K562 (cell line): ENCODE data around the gene SPEM1. TPM values are rescaled to one million over a fixed set of nuclear protein-coding genes. Genes with fewer than 3 reads are reported as not detected.

Experiments
- ATAC-seq: fragments of 200-7000 bp; cut with Tn5 transposase; 3 replicates; pipeline ENCODE4 v1.9.1; 2020; ENCODE audit warnings: moderate library complexity
- BruUV-seq: library from RNA; stranded (reverse); fragments of 400-500 nt; replicated peaks from 2 replicates; lab custom pipeline; 2021; lab: Mats Ljungman, UMichigan
- CTCF ChIA-PET: fragments of 300-600 bp; formaldehyde crosslinking; extraction: SDS; loops from one replicate; lab custom pipeline; 2021; ENCODE audit warnings: low intra/inter-chr PET ratio; lab: Yijun Ruan, JAX
- POLR2A ChIA-PET: fragments of 300-600, 350-650 bp; sonication (Branson Sonifier 250); formaldehyde crosslinking; extraction: SDS; loops from one replicate; lab custom pipeline; 2021; ENCODE audit warnings: antibody characterized with exemption, inconsistent platforms; lab: Yijun Ruan, JAX
- DNase-seq, 4 experiments: peaks; one replicate each; pipeline versions ENCODE4 v3.0.0 to v3.0.0-alpha.2; 2011 to 2018; ENCODE audit warnings: low spot score in 3 of 4, mixed read lengths in 3 of 4; ENCODE audit errors: extremely low read depth in 1 of 4
- FAIRE-seq: peaks from 2 replicates; lab custom pipeline; 2011; peaks lifted over from hg19 to GRCh38; lab: Jason Lieb, UNC
- H2AFZ ChIP-seq: 2 replicates; pipeline ENCODE4 v1.6.0; 2011; ENCODE audit warnings: low read depth, low read length, control low read depth, inconsistent platforms
- H3K27ac ChIP-seq: fragments of 200-600 bp; 3 replicates; pipeline ENCODE4 v1.8.0; 2011; ENCODE audit warnings: low read depth, mild to moderate bottlenecking, control low read depth, inconsistent platforms, low read length, moderate library complexity, mixed read lengths; ENCODE audit errors: extremely low read depth
- H3K27me3 ChIP-seq, 2 experiments: fragments of 300-600 bp in 1 of 2; 2 replicates in 1 of 2; 3 replicates in 1 of 2; pipeline versions ENCODE4 v1.6.0 to v1.8.0; 2011; ENCODE audit warnings: inconsistent platforms in 2 of 2, low read length in 2 of 2, mild to moderate bottlenecking in 1 of 2, mixed read lengths in 1 of 2, moderate library complexity in 1 of 2; ENCODE audit not compliant: control insufficient read depth in 2 of 2, insufficient read depth in 2 of 2
- H3K36me3 ChIP-seq: fragments of 300-600 bp; 3 replicates; pipeline ENCODE4 v1.8.0; 2011; ENCODE audit warnings: mild to moderate bottlenecking, low read length, inconsistent platforms; ENCODE audit not compliant: control insufficient read depth, insufficient read depth
- H3K4me1 ChIP-seq, 2 experiments: fragments of 200-600 bp in 1 of 2; replicated peaks in 1 of 2; 2 replicates in 1 of 2; 3 replicates in 1 of 2; pipeline versions ENCODE4 v1.5.1 to v1.8.0; 2011; ENCODE audit warnings: inconsistent platforms in 2 of 2, low read length in 2 of 2, mild to moderate bottlenecking in 1 of 2, mixed read lengths in 1 of 2, moderate library complexity in 1 of 2; ENCODE audit not compliant: control insufficient read depth in 2 of 2, insufficient read depth in 2 of 2
- H3K4me2 ChIP-seq: 2 replicates; pipeline ENCODE4 v1.6.1; 2011; ENCODE audit warnings: low read length, control low read depth, inconsistent platforms, mixed read lengths; ENCODE audit not compliant: insufficient read depth
- H3K4me3 ChIP-seq: fragments of 200-600 bp; sonication (generic), shearing (Covaris generic); 2 replicates; pipeline ENCODE4 v1.5.1; 2016; ENCODE audit warnings: control low read depth, inconsistent platforms
- H3K79me2 ChIP-seq: fragments of 200-600 bp; 3 replicates; pipeline ENCODE4 v1.8.0; 2011; ENCODE audit warnings: low read length, inconsistent platforms; ENCODE audit not compliant: control insufficient read depth, insufficient read depth
- H3K9ac ChIP-seq, 2 experiments: 2 replicates each; pipeline versions ENCODE4 v1.6.0 to v1.6.1; 2011; ENCODE audit warnings: low read depth in 2 of 2, low read length in 2 of 2, control low read depth in 1 of 2, inconsistent platforms in 1 of 2, mild to moderate bottlenecking in 1 of 2, mixed read lengths in 1 of 2; ENCODE audit not compliant: insufficient read depth in 1 of 2
- H3K9me1 ChIP-seq: one replicate; pipeline ENCODE4 v1.6.0; 2011; ENCODE audit warnings: inconsistent platforms, mild to moderate bottlenecking, low read length, moderate library complexity; ENCODE audit not compliant: control insufficient read depth, insufficient read depth
- H3K9me3 ChIP-seq: replicated peaks from 2 replicates; pipeline ENCODE4 v1.5.1; 2011; ENCODE audit warnings: low read depth, low read length, inconsistent platforms; ENCODE audit not compliant: control insufficient read depth, insufficient read depth
- H4K20me1 ChIP-seq: replicated peaks from 2 replicates; pipeline ENCODE4 v1.6.1; 2011; ENCODE audit warnings: low read length, inconsistent platforms, mixed read lengths; ENCODE audit not compliant: control insufficient read depth, insufficient read depth
- BRD4 ChIP-seq: fragments of 200-600 bp; sonication (generic); IDR thresholded peaks from 2 replicates; pipeline ENCODE4 v1.6.1; 2017; ENCODE audit warnings: inconsistent platforms
- CBFB ChIP-seq: sonication (generic); formaldehyde crosslinking; IDR thresholded peaks from 2 replicates; pipeline ENCODE4 v1.4.0; 2020; ENCODE audit warnings: mild to moderate bottlenecking, missing genetic modification reagents
- CHCHD3 ChIP-seq: fragments of 250-450 bp; sonication (Bioruptor Pico); IDR thresholded peaks from 2 replicates; pipeline ENCODE4 v2.1.2; 2022; ENCODE audit warnings: mild to moderate bottlenecking
- ESRRB ChIP-seq: fragments of 250-450 bp; sonication (Bioruptor Pico); IDR thresholded peaks from 2 replicates; pipeline ENCODE4 v1.5.0; 2020; ENCODE audit warnings: mild to moderate bottlenecking, moderate library complexity, borderline replicate concordance
- KDM4B ChIP-seq, 2 experiments: fragments of 450-650 bp in 1 of 2; sonication (generic) in 1 of 2; IDR thresholded peaks; 2 replicates each; pipeline ENCODE4 v1.6.1; 2016 to 2017; ENCODE audit warnings: borderline replicate concordance in 2 of 2, antibody characterized with exemption in 1 of 2, low read depth in 1 of 2, mild to moderate bottlenecking in 1 of 2
- MEF2A ChIP-seq: IDR thresholded peaks from 2 replicates; pipeline ENCODE4 v1.6.1; 2011; ENCODE audit warnings: low read depth, mild to moderate bottlenecking, low read length, moderate library complexity; ENCODE audit not compliant: control insufficient read depth
- ZC3H4 ChIP-seq: sonication (generic); formaldehyde crosslinking; IDR thresholded peaks from 2 replicates; pipeline ENCODE4 v1.9.0; 2021; ENCODE audit warnings: missing genetic modification reagents, borderline replicate concordance
- WGBS: fragments of 100-300 bp; shearing (Covaris generic); methylation state at CpG from one replicate; pipeline ENCODE4 v1.1.6; 2016; ENCODE audit warnings: low coverage, mixed read lengths; ENCODE audit not compliant: insufficient coverage; ENCODE audit errors: missing lambda C conversion rate; 5-methylcytosine and 5-hydroxymethylcytosine counted together
- in situ Hi-C: fragments of 300-500 bp; cut with MboI; formaldehyde crosslinking; loops from 4 replicates; pipeline ENCODE4 v1.15.0; 2018; ENCODE audit warnings: inconsistent platforms, mixed read lengths
- intact Hi-C: fragments of 100-400 bp; cut with micrococcal nuclease; formaldehyde crosslinking; loops from 2 replicates; pipeline ENCODE4 v1.14.2; 2022
- polyA plus RNA-seq, 8 experiments: library from polyadenylated mRNA; depleted of rRNA in 4 of 8; stranded (reverse) in 5 of 8; unstranded in 3 of 8; fragments of >200 nt; fragmentation: Nextera tagmentation in 2 of 8; fragmentation: Illumina TruSeq in 1 of 8; extraction: Ambion mirVana in 2 of 8; extraction: Trizol in 1 of 8; gene quantifications; 2 replicates each; pipeline versions ENCODE4 v1.2.1 to v1.2.3, GENCODE V29; 2011 to 2014; ENCODE audit warnings: inconsistent platforms in 1 of 8, missing spikeins in 1 of 8
- total RNA-seq, 7 experiments: library from RNA; depleted of rRNA in 6 of 7; stranded (reverse); fragments of >200 nt in 6 of 7; fragmentation: Illumina TruSeq in 2 of 7; extraction: Trizol in 2 of 7; gene quantifications; 2 replicates each; pipeline versions ENCODE4 v1.2.1 to v1.2.3, GENCODE V29; 2011 to 2021; ENCODE audit warnings: low replicate concordance in 1 of 7
- TF ChIP-seq, protein P1 (sequence below): fragments of 450-650 bp; conservative IDR thresholded peaks from 2 replicates; pipeline ENCODE4 v1.6.1; 2016; ENCODE audit warnings: missing genetic modification characterization, low read depth, mild to moderate bottlenecking, missing compliant biosample characterization, moderate library complexity

Gene SPEM1
- total and polyA plus RNA-seq, 9 of the 15 experiments (the other 6 are each of a cell fraction or from before 2014, with no cell fraction given) = not detected

DNA sequence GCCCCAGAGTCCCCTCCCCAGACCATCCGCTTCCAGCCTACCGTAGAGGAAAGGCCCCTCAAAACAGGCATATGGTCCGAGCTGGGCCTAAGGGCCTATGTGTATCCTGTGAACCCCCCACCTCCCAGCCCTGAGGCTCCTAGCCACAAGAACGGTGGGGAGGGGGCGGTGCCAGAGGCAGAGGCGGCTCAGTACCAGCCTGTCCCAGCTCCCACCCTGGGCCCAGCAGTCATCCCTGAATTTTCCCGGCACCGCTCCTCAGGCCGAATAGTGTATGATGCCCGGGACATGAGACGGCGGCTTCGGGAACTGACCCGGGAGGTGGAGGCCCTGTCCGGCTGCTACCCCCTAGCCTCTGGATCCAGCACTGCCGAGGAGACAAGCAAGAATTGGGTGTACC lies 1.1 kb downstream of the SPEM1 start:
- Histone ChIP-seq H3K27ac (no peak overlapping the region), H3K27me3 (no peaks in the 10 kb centered on the region), H3K4me1 (peaks cover 0 to 6% of the 10 kb centered on the region in 2 experiments; a peak in 2 of 5 replicates), H3K9me1 (no peaks in the 10 kb centered on the region), H3K36me3 (no peaks in the 10 kb centered on the region), H3K4me3 (no peak overlapping the region), H3K9me3 (no peaks in the 10 kb centered on the region), H3K9ac (no peak overlapping the region; a peak in 1 of 4 replicates), H4K20me1 (no peaks in the 10 kb centered on the region), H2AFZ (no peak overlapping the region), H3K79me2 (no peaks in the 10 kb centered on the region), H3K4me2 (no peak overlapping the region)
- POLR2A ChIA-PET = interaction anchor here (0.7 to 0.9 kb wide), 2 partner anchors 9 to 227 kb away, joined by 3 read pairs; no protein-coding TSS in a partner anchor
- CTCF ChIA-PET = no interaction called here
- in situ Hi-C loops = no loop called here
- no peak for ATAC-seq
- intact Hi-C loops = no loop called here
- 78% methylated on average over 6 of the region's 16 CpGs for WGBS
- no TSS peak for BruUV-seq
- no peak for DNase-seq
- no peak for TF ChIP-seq CHCHD3 (CRISPR knock-in tag)
- TF ChIP-seq ZC3H4 = no peak
- no peak for TF ChIP-seq CBFB (CRISPR knock-in tag)
- TF ChIP-seq ESRRB (CRISPR knock-in tag) = no peak
- TF ChIP-seq MEF2A = no peak
- TF ChIP-seq BRD4 = no peak
- TF ChIP-seq, protein P1, sequence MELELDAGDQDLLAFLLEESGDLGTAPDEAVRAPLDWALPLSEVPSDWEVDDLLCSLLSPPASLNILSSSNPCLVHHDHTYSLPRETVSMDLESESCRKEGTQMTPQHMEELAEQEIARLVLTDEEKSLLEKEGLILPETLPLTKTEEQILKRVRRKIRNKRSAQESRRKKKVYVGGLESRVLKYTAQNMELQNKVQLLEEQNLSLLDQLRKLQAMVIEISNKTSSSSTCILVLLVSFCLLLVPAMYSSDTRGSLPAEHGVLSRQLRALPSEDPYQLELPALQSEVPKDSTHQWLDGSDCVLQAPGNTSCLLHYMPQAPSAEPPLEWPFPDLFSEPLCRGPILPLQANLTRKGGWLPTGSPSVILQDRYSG = no peak
- no peak for TF ChIP-seq KDM4B (IDR thresholded peaks at IDR 0.05; ENCODE audit: borderline replicate concordance in 2 of 2, low read depth in 1 of 2)
- no peak for FAIRE-seq
